Mammary epithelial cell (primary cell): Measurements from ENCODE around the gene STOML2.

Experiments
- EZH2 ChIP-seq: IDR thresholded peaks from 2 replicates; pipeline ENCODE4 v1.6.1; 2012; ENCODE audit warnings: low read length, inconsistent platforms, borderline replicate concordance
- TF ChIP-seq, protein P1 (sequence below), 2 donors: IDR thresholded peaks in 1 of 2; conservative IDR thresholded peaks in 1 of 2; 2 replicates each; pipeline ENCODE4 v1.5.1; 2011 to 2012; ENCODE audit warnings: inconsistent platforms in 2 of 2, low read length in 2 of 2, mild to moderate bottlenecking in 2 of 2, control low read depth in 1 of 2, low read depth in 1 of 2; ENCODE audit not compliant: insufficient read depth in 1 of 2; ENCODE audit errors: extremely low read depth in 1 of 2

DNA sequence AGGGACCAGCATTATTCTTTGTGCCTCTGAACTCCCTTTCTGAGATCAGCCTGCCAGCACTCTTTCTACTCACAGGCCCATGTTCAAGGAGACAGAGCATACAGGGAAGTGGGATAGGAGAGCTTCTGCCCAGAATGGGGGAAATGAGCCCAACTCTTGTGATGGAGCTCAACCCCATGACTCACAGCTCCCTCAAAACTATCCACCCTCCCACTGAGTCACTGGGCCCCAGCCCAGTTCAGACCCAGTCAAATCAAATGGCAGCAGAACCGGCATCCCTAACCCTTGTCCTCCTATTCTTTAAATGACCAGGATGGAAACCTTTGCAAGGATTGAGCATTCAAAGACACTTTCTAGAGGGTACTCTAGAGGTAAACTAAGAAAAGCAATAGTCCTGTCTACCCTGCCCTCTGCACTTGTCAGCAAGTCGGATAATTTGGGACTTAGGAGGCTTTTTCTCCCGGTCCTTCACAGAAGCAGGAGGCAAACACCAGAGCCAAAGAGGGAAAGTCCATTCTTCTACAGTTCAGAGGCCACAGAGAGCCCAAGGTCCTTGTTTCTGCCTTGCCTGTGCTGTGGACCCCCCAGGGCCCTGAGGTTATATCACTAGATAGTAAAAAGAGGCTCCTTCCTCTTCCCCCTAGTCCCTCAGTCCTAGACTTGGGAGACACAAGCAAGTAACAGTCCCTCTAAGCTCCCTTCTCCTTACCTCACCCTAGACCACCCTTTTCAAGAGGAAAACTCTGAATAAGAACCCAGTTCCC is 9.5 kb upstream of the STOML2 start:
- TF ChIP-seq, protein P1, sequence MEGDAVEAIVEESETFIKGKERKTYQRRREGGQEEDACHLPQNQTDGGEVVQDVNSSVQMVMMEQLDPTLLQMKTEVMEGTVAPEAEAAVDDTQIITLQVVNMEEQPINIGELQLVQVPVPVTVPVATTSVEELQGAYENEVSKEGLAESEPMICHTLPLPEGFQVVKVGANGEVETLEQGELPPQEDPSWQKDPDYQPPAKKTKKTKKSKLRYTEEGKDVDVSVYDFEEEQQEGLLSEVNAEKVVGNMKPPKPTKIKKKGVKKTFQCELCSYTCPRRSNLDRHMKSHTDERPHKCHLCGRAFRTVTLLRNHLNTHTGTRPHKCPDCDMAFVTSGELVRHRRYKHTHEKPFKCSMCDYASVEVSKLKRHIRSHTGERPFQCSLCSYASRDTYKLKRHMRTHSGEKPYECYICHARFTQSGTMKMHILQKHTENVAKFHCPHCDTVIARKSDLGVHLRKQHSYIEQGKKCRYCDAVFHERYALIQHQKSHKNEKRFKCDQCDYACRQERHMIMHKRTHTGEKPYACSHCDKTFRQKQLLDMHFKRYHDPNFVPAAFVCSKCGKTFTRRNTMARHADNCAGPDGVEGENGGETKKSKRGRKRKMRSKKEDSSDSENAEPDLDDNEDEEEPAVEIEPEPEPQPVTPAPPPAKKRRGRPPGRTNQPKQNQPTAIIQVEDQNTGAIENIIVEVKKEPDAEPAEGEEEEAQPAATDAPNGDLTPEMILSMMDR (conservative IDR thresholded peaks at IDR 0.05 in 1 of 2, IDR thresholded peaks at IDR 0.05 in 1 of 2; ENCODE audit: extremely low read depth in 1 of 2, insufficient read depth in 1 of 2, low read depth in 1 of 2, low read length in 2 of 2) = no peak
- no peak for TF ChIP-seq EZH2
